H1 (cell line): Measurements from ENCODE around the gene VIPR2. TPM values are rescaled to one million over a fixed set of nuclear protein-coding genes. Genes with fewer than 3 reads are reported as not detected.

Source experiments
- CTCF ChIA-PET: fragments of 300-600 bp; sonication (Branson Sonifier 250); formaldehyde crosslinking; loops from one replicate; lab custom pipeline; 2021; ENCODE audit not compliant: partially characterized antibody; lab: Charles Lee
- POLR2A ChIA-PET: fragments of 300-600 bp; sonication (Branson Sonifier 250); formaldehyde crosslinking; loops from one replicate; lab custom pipeline; 2021; ENCODE audit warnings: inconsistent platforms; ENCODE audit not compliant: partially characterized antibody; lab: Charles Lee
- DNase-seq, 2 experiments: peaks; one replicate each; pipeline versions ENCODE4 v3.0.0 to v3.0.0-alpha.2; 2010 to 2022; ENCODE audit warnings: low spot score in 2 of 2, low read depth in 1 of 2, mixed read lengths in 1 of 2
- FAIRE-seq: peaks from 2 replicates; lab custom pipeline; 2011; peaks lifted over from hg19 to GRCh38; lab: Jason Lieb, UNC
- H2AFZ ChIP-seq: 2 replicates; pipeline ENCODE4 v1.8.1; 2012; ENCODE audit warnings: low read length, inconsistent platforms
- H2AK5ac ChIP-seq: 2 replicates; pipeline ENCODE4 v1.6.1; 2013; ENCODE audit warnings: low read depth, low read length
- H2BK120ac ChIP-seq: replicated peaks from 2 replicates; pipeline ENCODE3; 2013; ENCODE audit warnings: low read depth, low read length, inconsistent platforms
- H2BK12ac ChIP-seq: 2 replicates; pipeline ENCODE4 v1.6.1; 2013; ENCODE audit warnings: low read depth, low read length
- H2BK15ac ChIP-seq: 2 replicates; pipeline ENCODE4 v1.6.1; 2013; ENCODE audit warnings: low read length
- H2BK20ac ChIP-seq: 2 replicates; pipeline ENCODE4 v1.6.1; 2013; ENCODE audit warnings: low read length
- H2BK5ac ChIP-seq: 2 replicates; pipeline ENCODE4 v1.6.1; 2013; ENCODE audit warnings: low read depth, low read length
- H3K14ac ChIP-seq: 2 replicates; pipeline ENCODE4 v1.6.1; 2013; ENCODE audit warnings: inconsistent platforms; ENCODE audit not compliant: insufficient read length
- H3K18ac ChIP-seq: 2 replicates; pipeline ENCODE4 v1.6.1; 2013; ENCODE audit warnings: low read length; ENCODE audit errors: extremely low read depth
- H3K23ac ChIP-seq: 2 replicates; pipeline ENCODE4 v1.6.1; 2013; ENCODE audit warnings: inconsistent platforms; ENCODE audit not compliant: insufficient read length
- H3K23me2 ChIP-seq: 2 replicates; pipeline ENCODE4 v1.6.1; 2013; ENCODE audit warnings: low read depth, low read length
- H3K27ac ChIP-seq: 2 replicates; pipeline ENCODE4 v1.6.1; 2011; ENCODE audit warnings: low read depth, low read length, inconsistent platforms
- H3K27me3 ChIP-seq, 4 experiments: replicated peaks in 1 of 4; 1 replicate in 1 of 4; 2 replicates in 3 of 4; pipeline versions ENCODE4 v1.6.1 to v1.8.1; 2011 to 2013; ENCODE audit warnings: low read length in 3 of 4, mild to moderate bottlenecking in 3 of 4, inconsistent platforms in 2 of 4, mixed read lengths in 2 of 4, moderate library complexity in 1 of 4; ENCODE audit not compliant: control insufficient read depth in 3 of 4, insufficient read depth in 3 of 4; ENCODE audit errors: extremely low read depth in 1 of 4
- H3K36me3 ChIP-seq, 4 experiments: 2 replicates each; pipeline versions ENCODE4 v1.6.1 to v1.8.1; 2011 to 2013; ENCODE audit warnings: mild to moderate bottlenecking in 4 of 4, low read length in 3 of 4, moderate library complexity in 2 of 4, control low read depth in 1 of 4, inconsistent platforms in 1 of 4; ENCODE audit not compliant: insufficient read depth in 4 of 4, control insufficient read depth in 2 of 4
- H3K4ac ChIP-seq: replicated peaks from 2 replicates; pipeline ENCODE3; 2013; ENCODE audit warnings: low read length, low read depth, mixed read lengths, inconsistent platforms; ENCODE audit not compliant: insufficient read length
- H3K4me1 ChIP-seq, 4 experiments: replicated peaks in 1 of 4; 1 replicate in 1 of 4; 2 replicates in 3 of 4; pipeline versions ENCODE4 v1.6.1 to v1.8.1; 2011 to 2013; ENCODE audit warnings: low read length in 3 of 4, inconsistent platforms in 2 of 4, mixed read lengths in 1 of 4; ENCODE audit not compliant: insufficient read depth in 4 of 4, control insufficient read depth in 3 of 4
- H3K4me2 ChIP-seq, 2 experiments: 2 replicates each; pipeline versions ENCODE4 v1.6.1 to v1.8.1; 2011 to 2013; ENCODE audit warnings: low read depth in 2 of 2, low read length in 2 of 2, control low read depth in 1 of 2, inconsistent platforms in 1 of 2, mild to moderate bottlenecking in 1 of 2; ENCODE audit not compliant: insufficient read depth in 1 of 2
- H3K4me3 ChIP-seq, 4 experiments: fragments of 200-600, 300-600 bp in 1 of 4; sonication (generic), shearing (Covaris generic), sonication (Bioruptor Twin) in 1 of 4; 2 replicates each; pipeline versions ENCODE4 v1.5.1 to v1.8.1; 2011 to 2016; ENCODE audit warnings: low read length in 4 of 4, low read depth in 3 of 4, control low read depth in 2 of 4, inconsistent platforms in 2 of 4, mild to moderate bottlenecking in 2 of 4, mixed read lengths in 1 of 4, moderate library complexity in 1 of 4; ENCODE audit not compliant: insufficient read depth in 2 of 4; ENCODE audit errors: extremely low read depth in 1 of 4
- H3K56ac ChIP-seq: replicated peaks from 2 replicates; pipeline ENCODE3; 2013; ENCODE audit warnings: low read depth, mild to moderate bottlenecking, mixed read lengths, low read length, inconsistent platforms; ENCODE audit not compliant: insufficient read length
- H3K79me1 ChIP-seq: 2 replicates; pipeline ENCODE4 v1.6.1; 2013; ENCODE audit warnings: low read depth, low read length, control low read depth
- H3K79me2 ChIP-seq, 2 experiments: 2 replicates each; pipeline versions ENCODE4 v1.6.1 to v1.8.1; 2012 to 2013; ENCODE audit warnings: low read length in 2 of 2, mild to moderate bottlenecking in 2 of 2, inconsistent platforms in 1 of 2; ENCODE audit not compliant: insufficient read depth in 2 of 2, control insufficient read depth in 1 of 2
- H3K9ac ChIP-seq, 4 experiments: replicated peaks in 1 of 4; 1 replicate in 1 of 4; 2 replicates in 3 of 4; pipeline versions ENCODE4 v1.6.1 to v1.8.1; 2011 to 2013; ENCODE audit warnings: low read depth in 3 of 4, low read length in 3 of 4, control low read depth in 2 of 4, mild to moderate bottlenecking in 2 of 4, moderate library complexity in 2 of 4, inconsistent platforms in 1 of 4; ENCODE audit errors: extremely low read depth in 1 of 4
- H3K9me3 ChIP-seq, 2 experiments: 2 replicates each; pipeline versions ENCODE4 v1.6.1 to v1.8.1; 2012 to 2013; ENCODE audit warnings: mild to moderate bottlenecking in 2 of 2, moderate library complexity in 2 of 2, control low read depth in 1 of 2, inconsistent platforms in 1 of 2, low read depth in 1 of 2, low read length in 1 of 2, mixed read lengths in 1 of 2; ENCODE audit not compliant: insufficient read depth in 2 of 2
- H4K20me1 ChIP-seq, 2 experiments: replicated peaks in 1 of 2; 2 replicates each; pipeline versions ENCODE3 to v1.8.1; 2011 to 2013; ENCODE audit warnings: inconsistent platforms in 2 of 2, low read length in 2 of 2, mild to moderate bottlenecking in 1 of 2; ENCODE audit not compliant: insufficient read depth in 2 of 2, control insufficient read depth in 1 of 2
- H4K5ac ChIP-seq: 2 replicates; pipeline ENCODE4 v1.6.1; 2013; ENCODE audit warnings: low read length, low read depth, mixed read lengths, inconsistent platforms; ENCODE audit not compliant: insufficient read length
- H4K8ac ChIP-seq: 2 replicates; pipeline ENCODE4 v1.8.0; 2013; ENCODE audit warnings: mild to moderate bottlenecking, moderate library complexity, low read length, inconsistent platforms; ENCODE audit not compliant: insufficient read depth; ENCODE audit errors: extremely low read depth
- H4K91ac ChIP-seq: replicated peaks from 2 replicates; pipeline ENCODE3; 2013; ENCODE audit warnings: low read length, mixed read lengths, inconsistent platforms; ENCODE audit not compliant: insufficient read length
- ASH2L ChIP-seq: fragments of 200-600, 300-600 bp; sonication (generic); IDR thresholded peaks from one replicate; pipeline ENCODE4 v1.7.1; 2017; ENCODE audit warnings: low read length
- BACH1 ChIP-seq: IDR thresholded peaks from 2 replicates; pipeline ENCODE4 v1.6.1; 2012; ENCODE audit warnings: low read length, improper control_type of control experiment
- CBX8 ChIP-seq: fragments of 300-800, 300-1000 bp; sonication (generic); IDR thresholded peaks from 2 replicates; pipeline ENCODE4 v1.7.1; 2016; ENCODE audit warnings: low read depth, low read length, borderline replicate concordance
- CHD1 ChIP-seq: IDR thresholded peaks from 2 replicates; pipeline ENCODE4 v1.6.1; 2012; ENCODE audit warnings: low read depth, low read length, improper control_type of control experiment
- EP300 ChIP-seq, 2 experiments: IDR thresholded peaks; 1 replicate in 1 of 2; 2 replicates in 1 of 2; pipeline ENCODE4 v1.6.1; 2011 to 2012; ENCODE audit warnings: low read depth in 2 of 2, low read length in 2 of 2, mild to moderate bottlenecking in 2 of 2, borderline replicate concordance in 1 of 2, inconsistent platforms in 1 of 2, moderate library complexity in 1 of 2
- GABPA ChIP-seq: IDR thresholded peaks from 2 replicates; pipeline ENCODE4 v1.6.1; 2011; ENCODE audit warnings: mild to moderate bottlenecking, low read length, moderate library complexity, borderline replicate concordance; ENCODE audit not compliant: insufficient read depth
- HDAC2 ChIP-seq, 2 experiments: fragments of 300-600 bp in 1 of 2; sonication (generic) in 1 of 2; IDR thresholded peaks; 2 replicates each; pipeline ENCODE4 v1.6.1; 2011 to 2012; ENCODE audit warnings: low read depth in 2 of 2, low read length in 2 of 2, mild to moderate bottlenecking in 2 of 2, moderate library complexity in 2 of 2, borderline replicate concordance in 1 of 2, inconsistent platforms in 1 of 2
- KDM5A ChIP-seq: fragments of 200-600 bp; IDR thresholded peaks from 2 replicates; pipeline ENCODE4 v1.7.1; 2012; ENCODE audit warnings: mild to moderate bottlenecking, low read length, inconsistent platforms, mixed read lengths
- POLR2A ChIP-seq, 2 experiments: IDR thresholded peaks; 1 replicate in 1 of 2; 2 replicates in 1 of 2; pipeline ENCODE4 v1.6.1; 2011; ENCODE audit warnings: low read depth in 2 of 2, low read length in 2 of 2, mild to moderate bottlenecking in 2 of 2; ENCODE audit errors: control extremely low read depth in 1 of 2
- RBBP5 ChIP-seq: IDR thresholded peaks from 2 replicates; pipeline ENCODE4 v1.7.1; 2012; ENCODE audit warnings: low read depth, mild to moderate bottlenecking, inconsistent platforms, low read length, moderate library complexity, borderline replicate concordance
- RXRA ChIP-seq: IDR thresholded peaks from 2 replicates; pipeline ENCODE4 v1.6.1; 2011; ENCODE audit warnings: low read depth, mild to moderate bottlenecking, low read length, moderate library complexity; ENCODE audit not compliant: insufficient read depth
- SIRT6 ChIP-seq: IDR thresholded peaks from one replicate; pipeline ENCODE4 v1.7.1; 2012; ENCODE audit warnings: low read length, inconsistent platforms
- SP1 ChIP-seq: IDR thresholded peaks from 2 replicates; pipeline ENCODE4 v1.6.1; 2011; ENCODE audit warnings: low read depth, low read length
- SP2 ChIP-seq: IDR thresholded peaks from 2 replicates; pipeline ENCODE4 v1.6.1; 2012; ENCODE audit warnings: mild to moderate bottlenecking, low read length, inconsistent platforms
- TBP ChIP-seq: IDR thresholded peaks from 2 replicates; pipeline ENCODE4 v1.6.1; 2011; ENCODE audit warnings: low read depth, low read length, improper control_type of control experiment
- TEAD4 ChIP-seq: IDR thresholded peaks from 2 replicates; pipeline ENCODE4 v1.6.1; 2012; ENCODE audit warnings: low read depth, low read length, inconsistent platforms, mixed read lengths
- WGBS, 2 experiments: shearing (Covaris generic) in 1 of 2; methylation state at CpG; one replicate each; pipeline versions ENCODE4 v1.1.6 to v1.1.7; 2013 to 2015; ENCODE audit warnings: low lambda C conversion rate in 2 of 2, mixed read lengths in 2 of 2, inconsistent platforms in 1 of 2, low coverage in 1 of 2, missing lambda C conversion rate in 1 of 2; ENCODE audit not compliant: insufficient replicate concordance in 2 of 2, insufficient coverage in 1 of 2, insufficient read length in 1 of 2; ENCODE audit errors: extremely low coverage in 1 of 2, missing lambda C conversion rate in 1 of 2; 5-methylcytosine and 5-hydroxymethylcytosine counted together
- polyA plus RNA-seq, 7 experiments: library from polyadenylated mRNA; depleted of rRNA in 3 of 7; stranded (reverse) in 5 of 7; unstranded in 2 of 7; fragments of >200 nt in 5 of 7; fragments of 200-250 nt in 2 of 7; gene quantifications; 1 replicate in 5 of 7; 2 replicates in 1 of 7; 4 replicates in 1 of 7; pipeline versions ENCODE4 v1.2.1 to v1.2.3, GENCODE V29; 2011 to 2013; ENCODE audit warnings: missing spikeins in 2 of 7, mixed read lengths in 2 of 7
- total RNA-seq: library from RNA; stranded (reverse); fragmentation: NEBNext Ultra II Directional; extraction: Animal tissue kit (Norgen Biotek cat#: 25700); gene quantifications from 2 replicates; pipeline ENCODE4 v1.2.1, GENCODE V29; 2021

VIPR2 gene
- total and polyA plus RNA-seq, 2 of the 8 experiments (the other 6 are each of a cell fraction or from before 2014, with no cell fraction given), result 2.4 to 6.3 TPM

- Histone ChIP-seq H4K20me1 (no peaks in the 10 kb centered on the region), H3K79me1 (0 out of 2 replicates have a peak, but pooled peaks cover 2% of the 10 kb centered on the region), H3K27me3 (no peaks in the 10 kb centered on the region), H3K9ac (no peak overlapping the region), H3K14ac (no peak overlapping the region), H4K8ac (no peak overlapping the region), H3K4ac (no peak overlapping the region), H3K23me2 (no peaks in the 10 kb centered on the region), H3K79me2 (no peaks in the 10 kb centered on the region), H3K27ac (no peak overlapping the region), H4K5ac (no peak overlapping the region), H4K91ac (no peak overlapping the region), H3K18ac (no peak overlapping the region), H2BK5ac (no peak overlapping the region), H3K56ac (no peak overlapping the region), H3K36me3 (no peaks in the 10 kb centered on the region), H2BK20ac (no peak overlapping the region), H3K23ac (no peak overlapping the region), H2BK15ac (no peak overlapping the region), H3K4me1 (no peaks in the 10 kb centered on the region; a peak in 1 of 7 replicates), H2BK120ac (no peak overlapping the region), H2AFZ (no peak overlapping the region), H2AK5ac (no peak overlapping the region), H3K9me3 (no peaks in the 10 kb centered on the region), H2BK12ac (no peak overlapping the region), H3K4me3 (no peak overlapping the region), H3K4me2 (no peak overlapping the region)
- ChIA-PET POLR2A (interaction anchor here (0.6 kb wide), 1 partner anchor 19 kb away, joined by 3 read pairs; no protein-coding TSS in a partner anchor), CTCF (no interaction called here)
- no peak for FAIRE-seq
- no peak for DNase-seq
- 90% methylated on average over 5 of the region's 9 CpGs; no CpG with 5 or more reads in 1 of the 2 experiments for WGBS, 2 experiments
- TF ChIP-seq KDM5A (no peak), TBP (no peak), POLR2A (IDR thresholded peaks at IDR 0.05; ENCODE audit: control extremely low read depth in 1 of 2, low read depth in 2 of 2, low read length in 2 of 2) (no peak), EP300 (IDR thresholded peaks at IDR 0.05; ENCODE audit: borderline replicate concordance in 1 of 2, low read depth in 2 of 2, low read length in 2 of 2) (no peak), TEAD4 (no peak), CBX8 (no peak), SP2 (no peak), RBBP5 (no peak), RXRA (no peak), CHD1 (no peak), BACH1 (no peak), SIRT6 (no peak), HDAC2 (IDR thresholded peaks at IDR 0.05; ENCODE audit: borderline replicate concordance in 1 of 2, low read depth in 2 of 2, low read length in 2 of 2) (no peak), SP1 (no peak), GABPA (no peak), ASH2L (no peak)
Observed at GRCh38 chr7:159121068-159121467, 23.6 kb downstream of the VIPR2 start.
